Duodenal mucosa (tissue), 2 donors: ENCODE results near the gene ADAMTS2.

Experiments
- H3K27ac ChIP-seq: one replicate; pipeline ENCODE4 v1.7.0; 2013; ENCODE audit warnings: low read depth, low read length
- H3K27me3 ChIP-seq, 2 donors: one replicate each; pipeline ENCODE4 v1.7.0; 2013; ENCODE audit warnings: low read length in 2 of 2, control low read depth in 1 of 2; ENCODE audit not compliant: insufficient read depth in 2 of 2, control insufficient read depth in 1 of 2
- H3K36me3 ChIP-seq, 2 donors: one replicate each; pipeline ENCODE4 v1.7.0; 2013; ENCODE audit warnings: low read length in 2 of 2, control low read depth in 1 of 2; ENCODE audit not compliant: insufficient read depth in 2 of 2, control insufficient read depth in 1 of 2
- H3K4me1 ChIP-seq, 2 donors: one replicate each; pipeline ENCODE4 v1.7.0; 2013; ENCODE audit warnings: low read length in 2 of 2, control low read depth in 1 of 2; ENCODE audit not compliant: insufficient read depth in 2 of 2, control insufficient read depth in 1 of 2
- H3K4me3 ChIP-seq, 2 donors: one replicate each; pipeline ENCODE4 v1.7.0; 2013; ENCODE audit warnings: low read length in 2 of 2, low read depth in 1 of 2
- H3K9ac ChIP-seq, 2 donors: one replicate each; pipeline ENCODE4 v1.7.0; 2013; ENCODE audit warnings: low read length in 2 of 2, low read depth in 1 of 2
- H3K9me3 ChIP-seq, 2 donors: one replicate each; pipeline ENCODE4 v1.7.0; 2013; ENCODE audit warnings: low read length in 2 of 2, control low read depth in 1 of 2; ENCODE audit not compliant: control insufficient read depth in 1 of 2

The ADAMTS2 gene

DNA sequence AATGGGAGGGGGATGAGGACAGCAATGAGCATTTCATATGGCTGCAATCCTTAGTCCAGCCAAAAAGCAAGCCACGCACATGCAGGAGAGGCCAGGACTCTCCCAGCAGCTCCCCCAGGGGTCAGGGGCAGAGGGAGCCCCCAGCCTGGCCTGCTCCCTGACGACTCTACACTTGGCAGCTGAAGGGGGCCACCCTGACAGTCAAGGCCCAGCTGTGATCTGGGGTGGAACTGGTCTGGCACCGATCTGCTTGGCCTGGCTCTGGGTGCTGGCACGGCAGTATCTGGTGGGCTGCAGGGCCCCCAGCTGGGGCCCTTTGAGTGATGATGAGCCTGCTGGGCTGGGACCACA, 118.1 kb downstream of the ADAMTS2 start:
- Histone ChIP-seq H3K27ac (no peak overlapping the region), H3K9me3 (peaks cover 10 to 13% of the 10 kb centered on the region in 2 donors), H3K4me3 (no peak overlapping the region), H3K36me3 (no peaks in the 10 kb centered on the region), H3K9ac (no peak overlapping the region), H3K27me3 (no peaks in the 10 kb centered on the region), H3K4me1 (no peaks in the 10 kb centered on the region)

- H3K27ac ChIP-seq = no peak overlapping the region
- no peaks in the 10 kb centered on the region for H3K4me1 ChIP-seq
- H3K9me3 ChIP-seq = peaks cover 10 to 13% of the 10 kb centered on the region in 2 donors
- no peak overlapping the region for H3K4me3 ChIP-seq
- no peaks in the 10 kb centered on the region for H3K36me3 ChIP-seq
- H3K27me3 ChIP-seq = no peaks in the 10 kb centered on the region
- no peak overlapping the region for H3K9ac ChIP-seq
Observed at GRCh38 chr5:179226696-179227095, 118.6 kb downstream of the ADAMTS2 start.

- Histone ChIP-seq H3K36me3 (no peaks in the 10 kb centered on the region), H3K27ac (no peak overlapping the region), H3K9ac (no peak overlapping the region), H3K9me3 (peaks cover 10 to 13% of the 10 kb centered on the region in 2 donors), H3K27me3 (no peaks in the 10 kb centered on the region), H3K4me3 (no peak overlapping the region), H3K4me1 (no peaks in the 10 kb centered on the region)
Observed at GRCh38 chr5:179225387-179225786, 119.9 kb downstream of the ADAMTS2 start.

DNA sequence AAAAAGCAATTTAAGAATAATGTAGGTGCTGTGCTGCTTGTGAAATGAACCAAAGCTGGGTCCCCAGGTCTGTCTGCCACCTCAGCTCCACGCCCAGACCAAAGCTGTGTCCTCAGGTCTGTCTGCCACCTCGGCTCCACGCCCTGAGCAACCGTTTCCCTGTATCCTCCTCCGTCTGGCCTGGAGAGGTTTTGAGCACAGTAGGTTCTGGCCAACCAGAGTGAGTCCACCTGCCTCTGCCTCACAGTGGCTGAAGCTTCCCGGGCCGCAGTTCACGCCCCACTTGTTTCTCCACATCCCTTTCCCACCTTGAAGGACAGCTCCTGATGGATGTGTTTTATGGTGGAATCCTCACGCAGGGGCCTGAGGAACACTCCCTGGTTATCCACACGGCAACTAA, 120.5 kb downstream of the ADAMTS2 start:
- no peak overlapping the region for H3K9ac ChIP-seq
- peaks cover 10 to 13% of the 10 kb centered on the region in 2 donors for H3K9me3 ChIP-seq
- H3K36me3 ChIP-seq = no peaks in the 10 kb centered on the region
- H3K27me3 ChIP-seq = no peaks in the 10 kb centered on the region
- no peaks in the 10 kb centered on the region for H3K4me1 ChIP-seq
- H3K4me3 ChIP-seq = no peak overlapping the region
- H3K27ac ChIP-seq = no peak overlapping the region

GRCh38 chr5:179223961-179224360, 121.3 kb downstream of the ADAMTS2 start:
- Histone ChIP-seq H3K4me1 (no peaks in the 10 kb centered on the region), H3K27me3 (no peaks in the 10 kb centered on the region), H3K4me3 (no peak overlapping the region), H3K27ac (no peak overlapping the region), H3K36me3 (no peaks in the 10 kb centered on the region), H3K9me3 (peaks cover 10 to 13% of the 10 kb centered on the region in 2 donors), H3K9ac (no peak overlapping the region)

- H3K9ac ChIP-seq = no peak overlapping the region
- no peaks in the 10 kb centered on the region for H3K4me1 ChIP-seq
- no peaks in the 10 kb centered on the region for H3K36me3 ChIP-seq
- H3K27me3 ChIP-seq = no peaks in the 10 kb centered on the region
- H3K9me3 ChIP-seq = peaks cover 10 to 13% of the 10 kb centered on the region in 2 donors
- H3K4me3 ChIP-seq = no peak overlapping the region
- H3K27ac ChIP-seq = no peak overlapping the region
Observed at GRCh38 chr5:179223528-179223927, 121.7 kb downstream of the ADAMTS2 start.

GRCh38 chr5:179222246-179223017, 122.8 kb downstream of the ADAMTS2 start:
- Histone ChIP-seq H3K4me1 (no peaks in the 10 kb centered on the region), H3K27me3 (no peaks in the 10 kb centered on the region), H3K9me3 (peaks cover 10 to 13% of the 10 kb centered on the region in 2 donors), H3K4me3 (no peak overlapping the region), H3K9ac (no peak overlapping the region), H3K27ac (no peak overlapping the region), H3K36me3 (no peaks in the 10 kb centered on the region)

- Histone ChIP-seq H3K9ac (no peak overlapping the region), H3K36me3 (no peaks in the 10 kb centered on the region), H3K9me3 (peaks cover 10 to 13% of the 10 kb centered on the region in 2 donors), H3K27me3 (no peaks in the 10 kb centered on the region), H3K4me3 (no peak overlapping the region), H3K27ac (no peak overlapping the region), H3K4me1 (no peaks in the 10 kb centered on the region)
Observed at GRCh38 chr5:179221877-179222220, 123.4 kb downstream of the ADAMTS2 start.

- Histone ChIP-seq H3K27ac (no peak overlapping the region), H3K4me3 (no peak overlapping the region), H3K9ac (no peak overlapping the region), H3K36me3 (no peaks in the 10 kb centered on the region), H3K9me3 (peaks cover 10 to 13% of the 10 kb centered on the region in 2 donors), H3K4me1 (no peaks in the 10 kb centered on the region), H3K27me3 (no peaks in the 10 kb centered on the region)
Observed at GRCh38 chr5:179221196-179221876, 123.9 kb downstream of the ADAMTS2 start.

- H3K4me3 ChIP-seq = no peak overlapping the region
- no peaks in the 10 kb centered on the region for H3K4me1 ChIP-seq
- no peaks in the 10 kb centered on the region for H3K27me3 ChIP-seq
- no peak overlapping the region for H3K27ac ChIP-seq
- H3K9ac ChIP-seq = no peak overlapping the region
- H3K9me3 ChIP-seq = peaks cover 10 to 13% of the 10 kb centered on the region in 2 donors
- no peaks in the 10 kb centered on the region for H3K36me3 ChIP-seq
Observed at GRCh38 chr5:179220716-179221115, 124.5 kb downstream of the ADAMTS2 start.
